GM21576 (cell line): ENCODE results near the gene DNAH8.

Experiments used
- ATAC-seq: cut with Tn5 transposase; IDR thresholded peaks from one replicate; pipeline ENCODE4 v1.9.1; 2021; ENCODE audit warnings: mild to moderate bottlenecking, moderate library complexity; ENCODE audit not compliant: unreplicated experiment

Gene DNAH8

GRCh38 chr6:38738261-38738660, 23.1 kb downstream of the DNAH8 start:
- ATAC-seq, result no peak

DNA sequence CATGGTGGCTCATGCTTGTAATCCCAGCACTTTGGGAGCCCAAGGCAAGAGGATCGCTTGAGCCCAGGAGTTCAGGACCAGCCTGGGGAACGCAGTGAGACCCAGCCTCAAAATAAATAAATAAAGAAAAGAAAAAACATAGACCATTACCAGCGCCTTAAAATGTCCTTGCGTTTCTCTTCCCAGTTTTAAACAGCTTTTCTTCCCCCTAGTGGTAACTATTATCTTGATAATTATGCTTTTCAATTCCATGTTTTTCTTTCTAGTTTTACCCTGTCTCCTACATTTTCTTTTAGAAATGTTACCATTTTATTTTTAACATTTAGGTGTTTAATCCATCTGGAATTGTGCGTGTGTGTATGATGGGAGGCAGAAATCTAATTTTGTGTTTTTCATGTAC, 24.4 kb downstream of the DNAH8 start:
- no peak for ATAC-seq

DNA sequence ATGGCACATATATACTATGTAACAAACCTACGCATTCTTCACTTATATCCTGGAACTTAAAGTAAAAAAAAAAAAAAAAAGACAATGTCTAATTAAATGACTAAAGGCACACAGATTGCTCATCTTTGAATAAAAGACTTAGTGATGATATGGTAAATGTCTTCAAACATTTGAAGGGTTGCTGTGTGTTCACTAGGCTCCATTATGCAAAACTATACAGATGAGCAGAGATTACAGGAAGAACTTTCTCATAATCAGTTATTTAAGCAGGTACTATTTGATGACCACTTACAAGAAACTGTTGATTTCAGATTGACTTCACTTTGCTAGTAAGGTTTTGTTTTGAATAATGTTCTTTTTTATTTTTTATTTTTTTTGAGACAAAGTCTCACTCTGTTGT, 34.4 kb downstream of the DNAH8 start:
- ATAC-seq, result no peak

GRCh38 chr6:38750968-38751615, 36.0 kb downstream of the DNAH8 start:
- no peak for ATAC-seq

DNA sequence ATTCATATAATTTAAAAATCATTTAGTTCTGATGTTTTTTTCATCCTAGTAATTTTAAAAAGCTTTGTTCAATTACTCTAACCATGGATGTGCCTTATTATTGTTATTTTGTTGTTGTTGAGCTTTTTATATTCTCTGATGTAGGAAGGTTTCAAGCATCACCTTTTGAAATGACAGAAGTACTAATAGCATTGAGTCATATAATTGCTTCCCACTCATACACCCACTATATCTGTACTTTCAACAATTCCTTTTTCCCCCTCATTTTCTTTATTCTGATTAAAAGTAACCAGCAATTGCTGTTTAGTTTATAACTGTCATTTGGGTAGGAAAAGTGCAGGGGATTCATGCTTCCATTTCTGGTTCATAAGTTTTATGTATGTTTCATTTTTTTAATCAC, 38.6 kb downstream of the DNAH8 start:
- ATAC-seq, result no peak

- ATAC-seq, result no peak
These were observed 40.1 kb downstream of the DNAH8 start for GRCh38 chr6:38755207-38755606.

GRCh38 chr6:38755874-38756273, 40.8 kb downstream of the DNAH8 start:
- no peak for ATAC-seq

GRCh38 chr6:38760097-38760496, 45.0 kb downstream of the DNAH8 start:
- ATAC-seq, result no peak

DNA sequence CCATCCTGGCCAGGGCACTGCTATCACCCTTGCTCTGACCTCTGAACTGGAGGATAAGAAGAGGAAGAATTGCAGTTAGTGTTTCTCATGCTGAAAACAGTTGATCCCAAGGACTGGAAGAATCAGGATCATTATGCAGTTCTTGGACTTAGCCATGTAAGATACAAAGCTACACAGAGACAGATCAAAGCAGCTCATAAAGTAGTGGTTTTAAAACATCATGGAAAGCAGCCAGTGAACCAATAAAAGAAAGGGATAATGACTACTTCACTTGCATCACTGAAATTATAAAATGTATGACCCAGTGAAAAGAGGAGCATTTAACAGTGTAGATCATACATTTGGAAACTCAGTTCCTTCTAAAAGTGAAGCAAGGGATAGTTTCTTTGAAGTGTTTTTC, 47.7 kb downstream of the DNAH8 start:
- no peak for ATAC-seq

DNA sequence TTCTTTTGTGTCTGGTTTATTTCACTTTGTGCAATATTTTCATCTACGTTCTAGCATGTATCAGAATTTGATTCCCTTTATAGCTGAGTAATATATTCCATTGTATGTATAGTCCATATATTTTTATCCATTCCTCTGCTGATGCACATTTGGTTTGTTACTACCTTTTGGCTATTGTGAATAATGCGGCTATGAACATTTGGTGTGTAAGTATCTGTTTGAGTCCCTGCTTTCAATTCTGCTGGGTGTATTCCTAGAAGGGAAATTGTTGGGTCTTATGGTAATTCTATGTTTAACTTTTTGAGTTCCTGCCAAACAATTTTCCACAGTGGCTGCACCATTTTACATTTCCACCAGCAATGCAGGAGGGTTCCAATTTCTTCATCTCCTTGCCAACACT, 52.4 kb downstream of the DNAH8 start:
- ATAC-seq, result no peak

- no peak for ATAC-seq
These were observed 58.2 kb downstream of the DNAH8 start for GRCh38 chr6:38773338-38773737.

GRCh38 chr6:38774929-38775707, 60.0 kb downstream of the DNAH8 start:
- peak; percentile 24 for ATAC-seq

DNA sequence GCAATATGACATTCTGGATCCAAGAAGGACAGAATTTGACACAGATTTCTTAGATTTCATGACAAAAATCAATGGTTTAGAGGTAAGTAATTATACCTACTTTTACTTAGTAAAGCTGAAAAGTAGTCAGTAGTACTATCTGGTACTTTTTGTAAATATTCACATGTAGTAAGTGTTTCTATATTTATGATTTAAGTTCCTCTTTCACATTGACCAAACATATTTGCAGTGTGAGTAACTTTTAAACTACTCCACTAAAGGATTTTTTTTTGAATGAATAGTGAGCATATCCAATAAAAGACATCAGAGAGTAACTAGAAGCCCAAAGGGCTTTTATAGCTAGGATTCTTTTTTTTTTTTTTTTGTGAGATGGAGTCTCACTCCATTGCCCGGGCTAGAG, 60.8 kb downstream of the DNAH8 start:
- ATAC-seq, result peak; percentile 78

GRCh38 chr6:38776515-38776914, 61.4 kb downstream of the DNAH8 start:
- ATAC-seq, result no peak

DNA sequence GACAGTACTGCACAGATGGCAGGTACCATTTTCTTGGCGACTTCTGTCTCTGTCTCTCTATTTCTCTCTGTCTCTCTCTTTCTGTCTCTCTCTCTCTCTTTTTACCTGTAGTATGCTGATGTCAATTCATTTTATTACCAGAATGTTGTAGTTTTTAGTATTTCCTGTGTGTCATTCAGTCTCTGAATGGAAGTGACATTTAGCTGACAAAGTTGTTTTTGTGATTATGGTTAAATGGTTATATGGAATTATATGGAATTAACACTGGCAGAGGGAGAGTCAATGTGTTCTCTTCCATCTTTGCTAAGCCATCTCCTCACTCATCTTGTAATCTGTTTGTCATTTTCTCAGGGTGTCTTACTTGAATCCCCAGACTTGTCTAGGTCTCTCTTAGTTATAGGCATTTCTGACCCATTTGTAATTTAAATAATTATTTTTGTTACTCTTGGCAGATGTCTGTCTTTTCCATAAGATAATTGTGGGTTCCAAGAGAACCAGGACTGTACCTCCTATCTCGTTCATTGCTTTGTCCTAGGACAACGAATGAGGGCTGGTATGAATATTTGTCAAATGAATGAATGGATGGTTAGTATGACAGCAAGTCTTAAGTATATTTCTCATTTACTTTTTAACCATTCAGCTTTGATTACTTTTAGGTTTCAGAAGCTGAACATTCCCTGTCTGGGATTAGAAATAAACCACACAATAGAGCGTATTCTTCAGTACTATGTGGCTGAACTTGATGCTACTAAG, 64.4 kb downstream of the DNAH8 start:
- no peak for ATAC-seq

DNA sequence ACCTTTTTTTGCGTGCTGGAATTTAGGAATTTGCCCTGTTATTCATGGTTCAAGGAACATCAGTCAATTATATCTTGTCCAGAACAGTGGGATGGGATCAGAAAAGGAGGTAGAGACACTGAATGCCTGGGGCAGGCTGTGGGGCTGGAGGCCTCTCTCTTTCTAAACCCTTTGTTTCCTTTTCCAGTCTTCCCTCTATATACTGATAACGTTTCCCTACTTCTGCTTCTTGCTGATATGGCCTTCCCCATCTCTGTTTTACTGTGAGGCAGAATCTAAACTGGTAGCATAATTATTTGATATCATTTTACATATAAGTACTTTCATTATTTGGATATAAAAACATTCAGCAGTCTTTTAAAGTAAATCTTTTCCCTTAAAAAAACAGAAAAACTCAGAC, 67.5 kb downstream of the DNAH8 start:
- ATAC-seq, result no peak

- ATAC-seq, result no peak
These were observed 68.5 kb downstream of the DNAH8 start for GRCh38 chr6:38783443-38784228.

DNA sequence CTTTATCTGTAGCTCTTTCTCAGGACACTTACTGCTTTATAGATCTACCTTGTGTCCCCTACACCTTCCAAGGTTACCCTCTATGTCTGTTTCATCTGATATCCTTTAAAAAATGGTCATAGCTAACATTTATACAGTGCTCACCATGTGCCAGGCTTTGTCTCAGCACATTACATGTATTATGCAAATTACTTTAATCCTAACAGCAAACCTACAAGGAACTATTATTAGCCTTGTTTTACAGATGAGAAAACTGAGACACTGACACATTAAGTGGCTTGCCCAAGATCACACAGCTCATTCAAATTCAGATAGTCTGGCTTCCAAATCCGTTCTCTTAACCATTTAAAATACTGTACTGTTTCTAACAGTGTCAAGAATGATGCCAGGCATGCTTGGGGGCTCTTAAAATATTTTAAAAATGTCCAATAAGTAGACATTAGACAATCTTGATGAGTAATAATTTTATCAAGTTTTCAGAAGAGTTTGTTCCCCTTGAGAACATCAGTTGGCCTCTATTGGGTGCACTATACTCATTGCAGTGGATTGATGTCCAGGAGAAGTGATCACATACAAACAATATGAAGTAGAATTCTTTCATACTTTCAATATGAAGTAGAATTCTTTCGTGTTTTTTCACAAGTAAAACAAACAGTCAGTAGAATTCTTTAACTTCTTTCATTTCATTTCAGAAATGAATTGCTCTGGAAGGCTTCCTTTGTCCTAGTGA, 69.6 kb downstream of the DNAH8 start:
- no peak for ATAC-seq

GRCh38 chr6:38786486-38786885, 71.4 kb downstream of the DNAH8 start:
- no peak for ATAC-seq

DNA sequence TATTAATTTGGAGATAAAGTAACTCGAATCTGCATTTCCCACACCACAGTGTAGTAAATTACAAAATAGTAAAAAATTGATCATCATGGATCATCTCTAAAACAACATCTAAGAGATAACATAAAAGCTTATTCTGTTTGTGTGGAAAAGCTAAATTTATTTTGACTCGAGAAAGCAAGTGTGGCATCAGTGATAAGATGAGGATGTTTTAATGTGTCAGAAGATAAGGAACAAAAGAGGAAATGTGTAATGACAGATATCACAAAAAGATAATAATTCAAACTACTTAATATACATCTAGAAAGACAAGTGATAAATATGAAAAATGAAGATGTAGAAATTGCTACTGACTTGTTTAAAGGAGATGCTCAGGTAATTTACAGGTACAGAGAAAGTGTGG, 74.1 kb downstream of the DNAH8 start:
- ATAC-seq, result no peak
